ENCODE data around the gene PTCH1. TPM values are rescaled to one million over a fixed set of nuclear protein-coding genes. Genes with fewer than 3 reads are reported as not detected.

Gene PTCH1
- polyA plus RNA-seq, 1 of the 3 experiments (the other 2 are of a cell fraction), result 3.3 TPM

GRCh38 chr9:95461448-95462248 is 55.1 kb downstream of the PTCH1 start:
- Histone ChIP-seq H3K36me3 (replicated peaks in 1 of 2; ENCODE audit: control insufficient read depth in 1 of 2, insufficient read depth in 2 of 2, low read length in 1 of 2) (peaks cover 10 to 26% of the 10 kb centered on the region in 2 experiments), H3K9me3 (no peaks in the 10 kb centered on the region), H2AFZ (ENCODE audit: low read depth) (no peak overlapping the region), H3K79me2 (ENCODE audit: insufficient read depth) (no peaks in the 10 kb centered on the region), H3K4me2 (no peak overlapping the region), H3F3A (replicated peaks; ENCODE audit: insufficient read depth) (peaks cover 9% of the 10 kb centered on the region), H3K9ac (no peak overlapping the region), H3K4me3 (ENCODE audit: low read depth in 2 of 2, low read length in 1 of 2) (no peak overlapping the region), H3K4me1 (ENCODE audit: control insufficient read depth in 1 of 2, insufficient read depth in 2 of 2, low read depth in 1 of 2, low read length in 1 of 2) (peaks cover 13 to 61% of the 10 kb centered on the region in 2 experiments; a peak in 3 of 4 replicates), H4K20me1 (ENCODE audit: insufficient read depth) (no peaks in the 10 kb centered on the region), H3K27ac (ENCODE audit: low read depth in 2 of 2, low read length in 1 of 2) (peak overlapping the region in 1 of 2 experiments; percentile 94; a peak in 3 of 4 replicates), H3K27me3 (ENCODE audit: insufficient read depth) (no peaks in the 10 kb centered on the region), H3K9me2 (no peaks in the 10 kb centered on the region)
- CTCF ChIA-PET, result interaction anchor here (0.7 to 1.6 kb wide), 7 partner anchors 10 to 756 kb away, joined by 3 to 7 read pairs (median 3); no protein-coding TSS in a partner anchor
- POLR2A ChIA-PET, result interaction anchor here (1.1 to 2.3 kb wide), 5 partner anchors 33 to 145 kb away, joined by 5 to 13 read pairs (median 8); partner anchors contain the start of gene FANCC
- WGBS (ENCODE audit: low lambda C conversion rate), result 92% methylated on average over 17 of the region's 17 CpGs
- TF ChIP-seq FOSL2 (IDR thresholded peaks at IDR 0.05; ENCODE audit: borderline replicate concordance, low read depth) (no peak), TEAD4 (IDR thresholded peaks at IDR 0.05; ENCODE audit: borderline replicate concordance, insufficient read depth) (no peak), FOXM1 (IDR thresholded peaks at IDR 0.05; ENCODE audit: low read depth) (no peak), NFIC (IDR thresholded peaks at IDR 0.05; ENCODE audit: borderline replicate concordance) (no peak)
- no peak for DNase-seq

- no peak for TF ChIP-seq CTCF (IDR thresholded peaks at IDR 0.05)
- TF ChIP-seq JUND (IDR thresholded peaks at IDR 0.05), result no peak
- TF ChIP-seq ZBTB33 (IDR thresholded peaks at IDR 0.05; ENCODE audit: borderline replicate concordance, low read depth), result no peak
- no peak for TF ChIP-seq YY1 (IDR thresholded peaks at IDR 0.05; ENCODE audit: low read depth)
- TF ChIP-seq FOXJ3 (CRISPR knock-in tag; IDR thresholded peaks at IDR 0.05), result peak; percentile 58; the same call in 1 of the 2 replicates
- 0 out of 2 replicates have a peak, but pooled peaks have one; percentile 33 for TF ChIP-seq GATA2 (CRISPR knock-in tag; IDR thresholded peaks at IDR 0.05)
- TF ChIP-seq CHD2 (IDR thresholded peaks at IDR 0.05; ENCODE audit: low read length, partially characterized antibody), result peak; percentile 62
- peak; percentile 36; the same call in 1 of the 2 replicates for TF ChIP-seq RAD21 (IDR thresholded peaks at IDR 0.05; ENCODE audit: low read length)
- peak; percentile 65; the same call in 1 of the 2 replicates for TF ChIP-seq RCOR1 (IDR thresholded peaks at IDR 0.05; ENCODE audit: low read length)
- no peak for TF ChIP-seq RFX5 (IDR thresholded peaks at IDR 0.05; ENCODE audit: low read length)
- peak in 1 of 2 experiments; percentile 57; a peak in 1 of 4 replicates for TF ChIP-seq EP300 (IDR thresholded peaks at IDR 0.05; ENCODE audit: borderline replicate concordance in 1 of 2, low read depth in 1 of 2, low read length in 1 of 2)
- no peak for TF ChIP-seq TEAD4 (IDR thresholded peaks at IDR 0.05; ENCODE audit: borderline replicate concordance, insufficient read depth)
- TF ChIP-seq EZH2phosphoT487 (IDR thresholded peaks at IDR 0.05; ENCODE audit: borderline replicate concordance, low read depth), result no peak
- TF ChIP-seq MEF2A (IDR thresholded peaks at IDR 0.05; ENCODE audit: borderline replicate concordance, low read depth), result no peak
- Histone ChIP-seq H3K4me2 (no peak overlapping the region), H3K27ac (ENCODE audit: low read depth in 2 of 2, low read length in 1 of 2) (peak overlapping the region in 1 of 2 experiments; percentile 82; a peak in 2 of 4 replicates), H3K36me3 (replicated peaks in 1 of 2; ENCODE audit: control insufficient read depth in 1 of 2, insufficient read depth in 2 of 2, low read length in 1 of 2) (peaks cover 10 to 35% of the 10 kb centered on the region in 2 experiments), H3K4me1 (ENCODE audit: control insufficient read depth in 1 of 2, insufficient read depth in 2 of 2, low read depth in 1 of 2, low read length in 1 of 2) (peaks cover 13 to 61% of the 10 kb centered on the region in 2 experiments; a peak in 3 of 4 replicates), H3K79me2 (ENCODE audit: insufficient read depth) (no peaks in the 10 kb centered on the region), H3F3A (replicated peaks; ENCODE audit: insufficient read depth) (peaks cover 9% of the 10 kb centered on the region), H2AFZ (ENCODE audit: low read depth) (no peak overlapping the region), H3K9me2 (no peaks in the 10 kb centered on the region), H3K4me3 (ENCODE audit: low read depth in 2 of 2, low read length in 1 of 2) (no peak overlapping the region), H4K20me1 (ENCODE audit: insufficient read depth) (no peaks in the 10 kb centered on the region), H3K9me3 (no peaks in the 10 kb centered on the region), H3K27me3 (ENCODE audit: insufficient read depth) (no peaks in the 10 kb centered on the region), H3K9ac (no peak overlapping the region)
- CTCF ChIA-PET, result interaction anchor here (0.7 to 1.1 kb wide), 3 partner anchors 51 to 757 kb away, joined by 3 read pairs; no protein-coding TSS in a partner anchor
- 85% methylated on average over 13 of the region's 13 CpGs for WGBS (ENCODE audit: low lambda C conversion rate)
- POLR2A ChIA-PET, result interaction anchor here (0.8 to 1.1 kb wide), 2 partner anchors 34 to 46 kb away, joined by 3 to 6 read pairs; no protein-coding TSS in a partner anchor
- DNase-seq, result peak; percentile 69
These were observed 56.1 kb downstream of the PTCH1 start for GRCh38 chr9:95460518-95461164.
